NCI-H1436 treated with DMSO at 0.1 percent for 48 hours (cell line): ENCODE measurements around the gene PAX7.
"Not testable (repeated sequence)": the region's sequence is repeated elsewhere in the genome, so short reads cannot be mapped to it uniquely, and the experiment has no call there.

Experiments
- DNase-seq: peaks from one replicate; lab custom pipeline; 2025; lab: John Stamatoyannopoulos, UW

The PAX7 gene

DNA sequence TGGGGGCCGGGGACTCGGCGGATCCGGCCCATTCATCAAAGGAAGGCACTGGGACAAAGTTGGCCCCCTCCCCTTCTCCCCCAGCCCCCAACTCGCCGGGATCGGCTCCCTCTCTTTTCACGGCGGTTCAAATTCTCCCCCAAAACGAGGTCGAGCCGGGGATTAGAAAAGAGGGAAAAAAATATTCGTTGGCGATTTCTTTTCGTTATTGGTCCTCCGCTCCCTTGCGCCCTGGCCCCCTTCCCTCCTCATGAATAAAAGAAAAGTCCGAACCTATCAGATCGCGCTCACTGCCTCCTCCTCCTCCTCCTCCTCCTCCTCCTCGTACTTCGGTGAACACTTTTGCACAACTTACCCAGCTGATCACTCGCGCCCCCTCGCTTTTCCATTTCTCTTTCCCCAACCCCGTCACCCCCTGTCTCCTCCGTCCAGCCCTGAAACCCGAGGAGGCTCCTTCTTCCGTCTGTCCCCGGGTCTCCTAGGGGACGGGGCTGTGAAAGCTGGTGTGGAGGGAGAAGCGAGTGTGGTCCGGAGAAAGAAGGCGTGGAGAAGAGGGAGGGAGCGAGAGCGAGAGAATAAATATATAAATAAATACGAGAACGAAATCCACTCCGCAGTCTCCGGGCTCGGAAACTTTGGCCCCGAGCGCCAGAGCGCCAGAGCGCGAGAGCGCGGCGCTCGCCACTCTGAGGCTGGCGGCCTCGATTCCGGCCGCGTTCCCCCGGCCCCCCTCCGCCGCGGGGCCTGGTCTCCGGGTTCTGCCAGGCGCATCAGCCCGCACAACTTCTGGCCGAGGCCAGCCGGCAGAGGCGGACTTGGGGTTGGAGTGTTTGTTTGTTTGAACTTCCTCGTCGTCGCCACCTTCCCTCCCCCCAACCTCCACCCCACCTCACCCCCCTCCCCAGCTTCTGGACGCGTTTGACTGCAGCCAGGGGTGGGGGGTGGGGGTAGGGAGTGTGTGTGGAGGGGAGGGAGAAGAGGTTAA is at the start of gene PAX7:
Gene PAX7 (plus strand): TSS at position 336 of the 985 bp plus-strand sequence. CDS start 758 bp downstream, outside the sequence.
- no peak for DNase-seq

GRCh38 chr1:18581420-18581880 is 49.2 kb upstream of the PAX7 start:
- no peak for DNase-seq

GRCh38 chr1:18582890-18583289 is 47.8 kb upstream of the PAX7 start:
- no peak for DNase-seq

GRCh38 chr1:18583326-18583941 is 47.2 kb upstream of the PAX7 start:
- no peak for DNase-seq

DNA sequence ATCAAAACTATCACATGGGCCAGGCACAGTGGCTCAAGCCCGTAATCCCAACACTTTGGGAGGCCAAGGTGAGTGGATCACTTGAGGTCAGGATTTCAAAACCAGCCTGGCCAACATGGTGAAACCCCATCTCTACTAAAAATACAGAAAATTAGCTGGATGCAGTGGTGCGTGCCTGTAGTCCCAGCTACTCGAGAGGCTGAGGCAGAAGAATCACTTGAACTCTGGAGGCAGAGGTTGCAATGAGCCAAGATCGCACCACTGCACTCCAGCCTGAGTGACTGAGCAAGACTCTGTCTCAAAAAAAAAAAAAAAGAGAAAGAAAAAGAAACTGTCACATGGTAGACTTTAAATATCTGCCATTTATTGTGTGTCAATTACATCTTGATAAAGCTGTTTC is 44.6 kb upstream of the PAX7 start:
- not testable (repeated sequence) for DNase-seq

DNA sequence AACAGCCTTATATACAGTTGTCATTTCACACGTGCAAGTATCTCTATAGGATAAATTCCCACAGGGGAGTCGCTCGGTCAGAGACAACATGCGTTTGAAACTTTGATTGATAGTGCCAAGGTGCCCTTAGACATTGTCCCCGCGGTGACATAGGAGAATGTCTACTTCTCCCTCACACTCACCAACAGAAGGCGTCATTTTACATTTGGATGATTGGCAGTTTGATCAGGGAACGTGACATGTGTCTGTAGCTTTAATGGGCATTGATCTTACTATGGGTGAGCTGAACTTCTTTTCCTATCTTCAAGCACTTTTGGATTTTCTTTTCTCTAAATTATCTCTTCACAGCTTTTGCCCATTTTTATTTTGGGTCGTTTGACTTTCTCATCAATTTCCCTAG is 42.6 kb upstream of the PAX7 start:
- no peak for DNase-seq

DNA sequence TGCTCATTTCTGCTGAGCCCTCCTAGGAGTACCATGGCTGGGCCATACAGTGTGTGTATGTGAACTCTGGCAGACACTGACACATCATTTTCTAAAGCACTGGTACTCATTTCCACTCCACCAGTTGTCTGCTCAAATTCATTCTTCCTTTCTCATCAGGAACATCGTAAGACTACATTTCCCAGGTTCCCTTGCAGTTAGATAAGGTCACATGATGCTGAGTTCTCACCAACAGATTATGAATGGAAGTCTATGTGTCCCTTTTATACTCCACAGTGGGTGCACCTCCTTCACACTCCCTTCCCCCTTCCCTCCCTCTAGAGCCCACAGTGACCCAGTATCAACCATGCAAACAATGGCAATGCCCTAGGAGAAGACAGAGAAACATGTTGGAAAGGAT is 38.3 kb upstream of the PAX7 start:
- DNase-seq: no peak

DNA sequence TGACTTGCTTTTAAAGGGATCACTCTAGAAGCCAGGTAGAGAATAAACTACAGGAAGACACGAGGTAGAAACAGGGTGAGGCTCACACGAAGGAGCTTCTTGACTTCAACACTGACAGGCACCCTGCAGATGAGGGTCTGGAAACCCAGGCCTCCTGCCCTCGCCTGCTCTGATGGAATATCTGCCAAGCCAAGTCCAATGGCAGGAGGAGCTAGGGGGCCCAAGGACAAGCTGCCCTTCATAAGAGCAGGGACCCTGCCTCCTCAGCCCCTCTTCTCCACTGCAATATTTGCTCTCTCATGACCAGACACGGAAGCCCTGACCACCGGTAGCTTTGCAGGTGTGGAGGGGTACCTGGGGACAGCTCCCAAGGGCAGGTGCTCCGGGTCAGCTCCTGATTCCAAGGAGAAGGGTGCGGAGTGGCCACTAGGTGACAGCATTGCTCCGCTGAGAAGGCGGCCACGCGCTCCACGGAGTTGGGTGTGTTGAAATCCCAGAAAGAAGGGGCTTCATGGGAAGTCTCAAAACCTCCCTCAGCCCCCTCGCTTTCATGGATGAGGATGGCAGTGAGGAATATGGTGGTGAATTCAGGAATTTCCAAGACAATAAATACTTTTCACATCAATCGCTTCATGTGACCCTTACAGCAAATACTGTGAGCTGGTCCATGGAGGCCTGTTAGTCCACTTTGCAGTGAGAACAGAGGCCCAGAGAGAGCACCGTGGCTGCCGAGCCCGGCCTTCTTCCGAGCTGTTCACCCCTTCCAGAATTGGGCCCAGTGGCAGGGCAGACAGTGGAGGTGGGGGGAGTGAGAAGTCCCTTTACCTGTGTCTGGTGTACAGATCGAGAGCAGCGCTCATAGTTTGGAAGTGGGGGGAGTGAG is 33.2 kb upstream of the PAX7 start:
- no peak for DNase-seq

GRCh38 chr1:18599086-18599485 is 31.6 kb upstream of the PAX7 start:
- no peak for DNase-seq

- DNase-seq: no peak
Observed at GRCh38 chr1:18599704-18600103, 30.9 kb upstream of the PAX7 start.

DNA sequence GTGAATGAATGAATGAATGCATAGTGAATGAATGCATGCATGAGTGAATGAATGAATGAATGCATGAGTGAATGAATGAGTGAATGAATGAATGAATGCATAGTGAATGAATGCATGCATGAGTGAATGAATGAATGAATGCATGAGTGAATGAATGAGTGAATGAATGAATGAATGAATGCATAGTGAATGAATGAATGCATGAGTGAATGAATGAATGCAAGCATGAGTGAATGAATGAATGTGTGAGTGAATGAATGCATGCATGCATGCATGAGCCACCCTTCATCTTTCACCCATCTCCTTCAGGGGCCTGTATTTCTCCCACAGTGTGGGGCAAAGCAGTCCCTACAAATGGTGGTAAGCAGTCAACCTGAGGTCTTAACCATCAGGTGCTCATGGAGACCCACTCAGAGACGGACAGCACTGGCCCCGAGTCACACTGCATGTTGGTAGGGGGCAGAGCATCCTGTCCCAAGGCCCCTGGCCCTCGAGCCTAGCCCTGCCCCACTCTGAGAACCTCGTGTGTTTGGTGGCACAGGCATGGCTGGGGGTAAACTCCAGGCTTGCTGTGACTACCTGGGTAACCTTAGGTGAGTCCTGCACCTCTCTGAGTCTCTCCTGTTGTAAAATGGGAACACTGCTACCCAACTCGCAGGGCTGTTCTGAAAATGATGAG is 28.0 kb upstream of the PAX7 start:
- no peak for DNase-seq

DNA sequence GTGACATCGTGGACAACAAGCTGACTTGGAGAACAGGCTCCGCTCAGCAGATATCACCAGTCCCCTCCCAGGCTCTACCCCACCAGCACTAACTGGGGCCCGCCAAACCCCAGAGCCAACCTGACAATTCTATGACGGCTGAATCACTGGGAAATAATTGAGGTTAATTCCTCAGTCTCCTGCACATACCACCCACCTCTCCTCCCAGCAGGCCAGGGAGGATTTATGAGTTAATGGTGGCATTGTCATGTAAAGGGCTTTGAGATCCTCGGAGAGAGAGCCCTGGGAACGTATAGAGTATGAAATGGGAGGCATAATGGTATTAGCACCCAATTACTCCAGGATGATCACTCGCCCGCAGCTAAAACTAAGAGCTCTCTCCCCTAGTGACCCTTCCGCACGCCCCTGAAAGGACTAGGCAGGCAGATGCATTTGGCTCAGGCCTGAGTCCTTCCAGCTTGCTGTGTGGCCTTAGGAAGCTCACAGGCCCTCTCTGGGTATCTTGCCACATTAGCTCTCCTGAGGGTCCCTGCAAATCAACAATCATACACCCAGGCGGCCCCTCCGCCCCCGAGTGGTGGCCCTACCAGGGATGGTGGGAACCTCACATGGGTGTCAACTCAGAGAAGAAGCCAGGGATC is 27.3 kb upstream of the PAX7 start:
- DNase-seq: no peak

- DNase-seq: no peak
Observed at GRCh38 chr1:18606443-18607288, 24.0 kb upstream of the PAX7 start.

DNA sequence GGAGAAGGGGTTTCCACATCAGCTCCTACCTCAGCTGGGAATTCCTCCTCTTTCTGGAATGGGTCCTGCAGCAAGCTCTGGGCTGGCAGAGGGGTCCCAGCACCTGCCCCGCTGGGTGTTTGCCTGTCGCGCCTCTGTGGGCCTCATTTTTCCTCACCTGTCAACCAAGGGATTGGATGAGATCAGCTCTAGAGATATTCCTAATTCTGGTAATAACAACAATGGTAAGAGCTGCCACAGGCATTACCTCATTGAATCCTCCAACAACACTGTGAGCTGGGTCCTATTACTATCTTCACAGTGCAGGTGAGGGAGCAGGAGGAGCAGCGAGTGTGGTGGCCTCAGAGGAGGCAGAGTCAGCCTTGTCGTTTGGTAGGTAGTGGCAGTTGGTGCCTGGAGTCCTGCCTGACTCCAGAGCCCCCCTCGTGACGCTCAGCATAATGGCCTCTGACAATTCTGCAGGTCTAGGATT is 23.3 kb upstream of the PAX7 start:
- no peak for DNase-seq

DNA sequence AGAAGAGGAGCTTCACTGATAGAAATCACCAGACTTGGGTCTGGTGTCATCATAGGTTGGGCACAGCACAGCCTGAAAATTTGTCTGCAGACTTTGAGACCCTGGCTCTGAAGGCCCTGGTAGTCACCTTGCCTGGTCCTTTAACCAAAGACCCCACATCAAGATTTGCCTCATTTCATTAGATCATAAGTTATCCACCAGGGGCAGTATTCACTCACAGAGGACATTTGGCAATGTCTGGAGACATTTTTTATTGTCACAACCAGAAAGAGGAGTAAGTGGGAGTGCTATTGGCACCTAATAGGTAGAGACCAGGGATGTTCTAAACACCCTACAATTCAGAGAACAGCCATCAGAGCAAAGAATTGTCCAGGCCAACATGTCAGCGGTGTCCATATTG is 22.1 kb upstream of the PAX7 start:
- DNase-seq: no peak

DNA sequence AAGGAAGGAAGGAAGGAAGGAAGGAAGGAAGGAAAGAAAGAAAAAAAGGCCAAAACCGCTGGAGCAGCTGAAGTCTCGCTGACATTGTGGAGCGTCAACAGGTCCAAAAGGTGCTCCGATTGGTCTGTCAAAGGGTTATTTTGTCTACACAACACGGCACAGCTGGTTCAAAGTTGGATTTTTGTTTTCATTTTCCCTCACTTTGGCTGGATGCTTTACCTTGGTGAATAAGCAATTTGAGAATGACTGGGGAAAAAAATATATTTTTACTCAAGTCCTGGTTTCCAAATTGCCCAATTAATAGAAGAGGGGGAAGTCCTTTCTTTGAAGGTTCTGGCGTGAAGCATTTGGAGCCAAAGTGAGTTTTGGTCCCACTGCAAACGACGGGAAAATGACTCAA is 19.3 kb upstream of the PAX7 start:
- DNase-seq: no peak

- DNase-seq: no peak
Observed at GRCh38 chr1:18612073-18612472, 18.6 kb upstream of the PAX7 start.

GRCh38 chr1:18614069-18614735 is 16.4 kb upstream of the PAX7 start:
- no peak for DNase-seq
